CD4-positive, alpha-beta T cell treated with Interleukin-10 for 1 hour (primary cell): Measurements from ENCODE around the gene DLX5.

ENCODE experiments used
- DNase-seq: peaks from one replicate; pipeline ENCODE4 v3.0.0-alpha.2; 2020

DLX5 gene

GRCh38 chr7:96987719-96988118, 36.9 kb downstream of the DLX5 start:
- no peak for DNase-seq

- DNase-seq = no peak
Measured at GRCh38 chr7:96986901-96987300, 37.7 kb downstream of the DLX5 start.

- DNase-seq = no peak
Measured at GRCh38 chr7:96985992-96986391, 38.6 kb downstream of the DLX5 start.

- no peak for DNase-seq
Measured at GRCh38 chr7:96982586-96982985, 42.0 kb downstream of the DLX5 start.

GRCh38 chr7:96979551-96980276, 44.9 kb downstream of the DLX5 start:
- no peak for DNase-seq

GRCh38 chr7:96977445-96977844, 47.2 kb downstream of the DLX5 start:
- DNase-seq = no peak

GRCh38 chr7:96976106-96976505, 48.5 kb downstream of the DLX5 start:
- DNase-seq = no peak

GRCh38 chr7:96973986-96974385, 50.6 kb downstream of the DLX5 start:
- DNase-seq = no peak

GRCh38 chr7:96970739-96971138, 53.9 kb downstream of the DLX5 start:
- DNase-seq = no peak
